Activated naive CD8-positive, alpha-beta T cell treated with anti-CD3 and anti-CD28 coated beads for 36 hours (primary cell): ENCODE measurements around the gene PROSER2. TPM values are rescaled to one million over a fixed set of nuclear protein-coding genes. Genes with fewer than 3 reads are reported as not detected.

Source experiments
- DNase-seq: peaks from one replicate; pipeline ENCODE4 v3.0.0; 2021
- H3K27ac Mint-ChIP-seq: one replicate; pipeline ENCODE4 v1.8.0; 2022; ENCODE audit warnings: mild to moderate bottlenecking, moderate library complexity, mixed read lengths
- H3K27me3 Mint-ChIP-seq: one replicate; pipeline ENCODE4 v1.8.0; 2022; ENCODE audit warnings: mild to moderate bottlenecking, mixed read lengths
- H3K36me3 Mint-ChIP-seq: one replicate; pipeline ENCODE4 v1.8.0; 2021; ENCODE audit warnings: mild to moderate bottlenecking, mixed read lengths
- H3K4me1 Mint-ChIP-seq: one replicate; pipeline ENCODE4 v1.8.0; 2021; ENCODE audit warnings: mixed read lengths
- H3K4me3 Mint-ChIP-seq: one replicate; pipeline ENCODE4 v1.8.0; 2022; ENCODE audit warnings: mild to moderate bottlenecking, moderate library complexity, mixed read lengths
- H3K9me3 Mint-ChIP-seq: one replicate; pipeline ENCODE4 v1.8.0; 2022; ENCODE audit warnings: mixed read lengths
- total RNA-seq, 2 experiments: library from RNA; stranded (reverse); gene quantifications; one replicate each; pipeline ENCODE4 v1.2.3, GENCODE V29; 2021

PROSER2 gene
- total RNA-seq, 2 experiments from 2014 or later = 1.5 to 2.8 TPM

DNA sequence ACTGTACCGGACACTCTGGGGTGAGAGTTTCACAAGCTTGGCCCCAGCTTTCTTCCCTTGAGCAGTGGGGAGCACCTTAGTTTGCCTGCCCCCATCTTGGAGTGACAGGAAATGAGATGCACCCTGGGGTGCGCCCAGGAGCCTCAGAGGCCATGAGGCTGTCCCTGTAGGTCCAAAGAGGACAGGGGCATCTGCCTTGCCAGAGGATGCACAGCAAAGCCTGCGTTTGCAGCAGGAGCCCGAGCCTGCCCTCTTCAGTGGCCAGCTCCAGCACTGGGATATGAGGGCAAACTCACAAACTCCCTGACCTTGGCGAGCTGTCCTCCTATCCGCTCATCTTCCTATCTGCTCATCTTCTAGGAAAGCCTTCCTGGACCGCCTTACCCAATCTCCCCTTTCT lies 79.5 kb downstream of the PROSER2 start:
- Mint-ChIP-seq H3K4me1 (no peaks in the 10 kb centered on the region), H3K9me3 (no peaks in the 10 kb centered on the region), H3K36me3 (no peaks in the 10 kb centered on the region), H3K27ac (no peak overlapping the region), H3K4me3 (no peak overlapping the region), H3K27me3 (no peaks in the 10 kb centered on the region)
- no peak for DNase-seq

- no peaks in the 10 kb centered on the region for H3K4me1 Mint-ChIP-seq
- H3K4me3 Mint-ChIP-seq = no peak overlapping the region
- H3K9me3 Mint-ChIP-seq = no peaks in the 10 kb centered on the region
- H3K27me3 Mint-ChIP-seq = peaks cover 4% of the 10 kb centered on the region
- H3K27ac Mint-ChIP-seq = no peak overlapping the region
- H3K36me3 Mint-ChIP-seq = no peaks in the 10 kb centered on the region
- no peak for DNase-seq
Measured at GRCh38 chr10:11906714-11907113, 83.6 kb downstream of the PROSER2 start.

- DNase-seq = no peak
- no peaks in the 10 kb centered on the region for H3K9me3 Mint-ChIP-seq
- H3K27ac Mint-ChIP-seq = no peak overlapping the region
- no peak overlapping the region for H3K4me3 Mint-ChIP-seq
- no peaks in the 10 kb centered on the region for H3K4me1 Mint-ChIP-seq
- H3K36me3 Mint-ChIP-seq = no peaks in the 10 kb centered on the region
- peaks cover 4% of the 10 kb centered on the region for H3K27me3 Mint-ChIP-seq
Measured at GRCh38 chr10:11907914-11908313, 84.8 kb downstream of the PROSER2 start.

- no peak for DNase-seq
- peaks cover 4% of the 10 kb centered on the region for H3K27me3 Mint-ChIP-seq
- no peaks in the 10 kb centered on the region for H3K36me3 Mint-ChIP-seq
- H3K4me3 Mint-ChIP-seq = no peak overlapping the region
- no peaks in the 10 kb centered on the region for H3K9me3 Mint-ChIP-seq
- H3K4me1 Mint-ChIP-seq = no peaks in the 10 kb centered on the region
- H3K27ac Mint-ChIP-seq = no peak overlapping the region
Measured at GRCh38 chr10:11908536-11908935, 85.4 kb downstream of the PROSER2 start.

GRCh38 chr10:11908991-11909390 lies 85.8 kb downstream of the PROSER2 start:
- H3K9me3 Mint-ChIP-seq = no peaks in the 10 kb centered on the region
- no peaks in the 10 kb centered on the region for H3K36me3 Mint-ChIP-seq
- peaks cover 4% of the 10 kb centered on the region for H3K27me3 Mint-ChIP-seq
- no peak overlapping the region for H3K4me3 Mint-ChIP-seq
- no peak for DNase-seq
- no peaks in the 10 kb centered on the region for H3K4me1 Mint-ChIP-seq
- H3K27ac Mint-ChIP-seq = no peak overlapping the region

DNA sequence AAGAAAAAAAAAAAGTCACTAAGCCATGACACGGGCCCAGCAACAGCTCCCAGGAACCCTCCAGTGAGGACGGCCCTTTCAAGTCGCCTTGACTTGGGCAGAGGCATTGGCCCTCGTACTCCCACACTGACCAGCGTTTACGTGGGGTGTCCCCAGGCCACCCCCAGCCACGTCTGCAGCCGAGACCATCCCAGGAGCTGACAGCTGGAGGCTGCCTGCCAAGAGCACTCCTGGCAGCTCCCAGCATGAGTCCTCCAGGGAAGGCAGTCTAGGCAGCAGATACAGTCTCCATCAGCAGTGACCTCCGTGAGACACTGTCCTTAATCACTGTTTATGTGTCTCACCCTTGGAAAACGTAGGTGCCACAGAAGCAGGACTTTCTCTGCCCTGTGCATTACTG lies 86.5 kb downstream of the PROSER2 start:
- Mint-ChIP-seq H3K4me1 (no peaks in the 10 kb centered on the region), H3K27ac (no peak overlapping the region), H3K4me3 (no peak overlapping the region), H3K9me3 (no peaks in the 10 kb centered on the region), H3K27me3 (peaks cover 4% of the 10 kb centered on the region), H3K36me3 (no peaks in the 10 kb centered on the region)
- no peak for DNase-seq

DNA sequence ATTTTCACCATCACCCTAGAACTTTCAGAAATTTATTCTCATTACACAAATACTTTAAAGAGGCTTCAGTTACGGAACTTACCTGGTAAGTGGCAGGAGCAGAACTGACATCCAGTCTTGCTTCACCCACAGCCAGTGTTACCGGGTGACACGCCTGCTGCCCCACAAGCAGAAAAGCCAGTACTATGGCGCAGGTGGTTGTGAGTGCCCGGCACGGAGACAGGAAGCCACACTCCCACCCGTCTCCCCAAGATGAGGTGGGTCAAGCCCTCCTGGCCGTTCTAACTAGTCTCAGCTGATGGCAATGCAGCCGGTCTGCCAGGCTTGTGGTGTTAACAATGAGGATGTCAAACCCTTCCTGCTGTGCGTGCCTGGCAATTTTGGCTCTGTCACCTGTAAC lies 86.9 kb downstream of the PROSER2 start:
- no peak for DNase-seq
- Mint-ChIP-seq H3K4me3 (no peak overlapping the region), H3K27me3 (peaks cover 4% of the 10 kb centered on the region), H3K4me1 (no peaks in the 10 kb centered on the region), H3K9me3 (no peaks in the 10 kb centered on the region), H3K36me3 (no peaks in the 10 kb centered on the region), H3K27ac (no peak overlapping the region)

DNA sequence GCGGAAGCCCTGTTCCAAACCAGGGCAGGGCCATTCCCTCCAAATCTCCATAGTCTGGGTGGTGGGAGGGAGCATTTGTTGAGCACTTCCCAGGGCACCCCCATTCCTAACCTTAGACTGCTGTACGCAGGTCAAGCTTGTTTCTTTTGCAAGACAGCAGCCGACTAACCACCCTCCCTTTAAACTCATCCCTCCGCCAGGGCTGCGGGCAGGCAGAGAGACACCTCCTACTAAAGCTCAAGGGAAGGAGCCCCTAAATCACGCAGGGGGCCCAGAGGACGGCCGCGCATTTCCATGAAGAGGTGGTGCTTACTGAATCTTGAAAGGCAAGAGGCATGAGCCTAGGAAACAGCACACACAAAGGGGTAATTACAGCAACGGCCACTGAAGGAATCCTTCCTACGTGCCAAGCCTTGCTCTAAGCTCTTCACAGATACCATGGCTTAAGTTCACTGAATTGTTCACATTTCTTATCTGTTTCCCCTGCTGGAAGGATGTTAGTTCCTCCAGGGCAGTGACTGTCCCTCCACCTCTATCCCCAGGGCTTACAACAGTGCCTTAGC lies 90.0 kb downstream of the PROSER2 start:
- H3K36me3 Mint-ChIP-seq = no peaks in the 10 kb centered on the region
- H3K27me3 Mint-ChIP-seq = peaks cover 4% of the 10 kb centered on the region
- no peaks in the 10 kb centered on the region for H3K4me1 Mint-ChIP-seq
- DNase-seq = no peak
- H3K27ac Mint-ChIP-seq = no peak overlapping the region
- H3K9me3 Mint-ChIP-seq = no peaks in the 10 kb centered on the region
- no peak overlapping the region for H3K4me3 Mint-ChIP-seq

DNA sequence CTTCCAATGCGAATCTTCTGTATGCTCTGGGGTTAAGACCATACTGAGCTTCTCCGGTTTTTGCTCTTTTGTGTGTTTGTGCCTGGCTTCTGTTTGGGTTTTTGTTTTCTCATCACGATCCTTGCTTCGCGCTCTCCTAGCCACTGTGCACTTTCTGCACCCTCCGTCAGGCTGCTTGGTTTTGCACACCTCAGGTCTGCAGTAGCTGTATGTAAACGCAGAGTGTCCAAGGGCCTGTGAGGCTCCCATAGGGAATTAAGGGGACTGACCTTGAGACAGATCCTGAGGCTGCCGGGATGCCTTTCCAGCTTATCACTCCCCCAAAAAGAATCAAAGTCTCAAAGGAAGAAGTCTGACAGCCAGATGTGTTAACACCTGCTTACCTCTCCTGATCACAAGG lies 95.2 kb downstream of the PROSER2 start:
- Mint-ChIP-seq H3K36me3 (peaks cover 13% of the 10 kb centered on the region), H3K27me3 (no peaks in the 10 kb centered on the region), H3K27ac (no peak overlapping the region), H3K9me3 (no peaks in the 10 kb centered on the region), H3K4me1 (no peaks in the 10 kb centered on the region), H3K4me3 (no peak overlapping the region)
- no peak for DNase-seq

DNA sequence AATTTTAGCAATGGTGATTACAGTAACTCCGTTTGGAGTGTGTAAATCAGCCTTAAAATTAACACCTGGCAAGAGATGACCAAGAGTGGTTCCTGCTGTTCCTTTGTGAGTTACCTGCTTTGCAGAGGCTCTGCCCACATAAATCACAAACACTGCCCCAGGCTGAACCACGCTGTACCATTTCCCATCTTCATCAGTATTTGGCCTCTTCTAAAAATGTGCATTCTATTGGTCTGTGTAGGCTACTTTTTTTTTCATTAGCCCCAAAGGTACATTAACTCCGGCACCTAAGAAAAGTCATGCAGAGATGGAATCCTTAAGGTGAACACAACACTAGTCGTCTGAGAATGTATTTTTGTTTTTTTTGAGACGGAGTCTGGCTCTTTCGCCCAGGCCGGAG lies 96.1 kb downstream of the PROSER2 start:
- H3K27ac Mint-ChIP-seq = no peak overlapping the region
- no peaks in the 10 kb centered on the region for H3K9me3 Mint-ChIP-seq
- no peaks in the 10 kb centered on the region for H3K27me3 Mint-ChIP-seq
- no peaks in the 10 kb centered on the region for H3K4me1 Mint-ChIP-seq
- no peak for DNase-seq
- peaks cover 13% of the 10 kb centered on the region for H3K36me3 Mint-ChIP-seq
- no peak overlapping the region for H3K4me3 Mint-ChIP-seq

Other genes with a start within 250 kb of the PROSER2 start
- gene USP6NL, start 211.7 kb upstream of the PROSER2 start, total RNA-seq = 1 to 10 TPM; 5.5 to 5.6 TPM
- 1 to 10 TPM; 1.9 to 2.0 TPM for gene ECHDC3, start 81.0 kb upstream of the PROSER2 start, total RNA-seq
- 10 to 100 TPM; 35.8 to 38.2 TPM for gene UPF2, start 219.5 kb downstream of the PROSER2 start, total RNA-seq
- gene DHTKD1, start 245.6 kb downstream of the PROSER2 start, total RNA-seq = 10 to 100 TPM; 10.4 TPM